Forelimb muscle (tissue), 1 donor: Measurements from ENCODE around the gene FOXO3. TPM values are rescaled to one million over a fixed set of nuclear protein-coding genes. Genes with fewer than 3 reads are reported as not detected.

Source experiments
- DNase-seq: peaks from one replicate; pipeline ENCODE4 v3.0.0-alpha.2; 2013; ENCODE audit warnings: low read depth
- polyA plus RNA-seq: library from polyadenylated mRNA; unstranded; fragments of 120-200 nt; gene quantifications from one replicate; pipeline ENCODE4 v1.2.1, GENCODE V29; 2013; ENCODE audit not compliant: insufficient read length

FOXO3 gene
- polyA plus RNA-seq, 1 donor: 30.1 TPM

DNA sequence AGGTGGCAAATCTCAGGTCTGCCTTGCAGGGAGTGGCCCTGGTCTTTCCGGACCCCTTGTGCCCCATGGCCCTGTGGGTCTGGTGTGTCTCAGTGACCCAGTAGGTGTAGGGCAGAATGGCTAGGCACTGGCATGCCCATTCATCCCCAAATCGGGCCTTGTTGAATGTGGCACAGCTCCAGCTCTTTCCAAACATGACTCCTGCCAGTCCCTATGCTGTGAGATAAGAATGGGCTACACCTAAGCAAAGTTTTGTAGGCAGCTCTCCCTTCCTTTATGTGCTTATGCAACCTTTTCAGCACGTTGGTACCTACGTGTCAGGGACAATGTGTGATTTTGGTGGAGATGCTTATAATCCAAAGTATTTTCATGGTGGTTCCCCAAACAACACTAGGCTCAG is 33.9 kb downstream of the FOXO3 start:
- no peak for DNase-seq

DNA sequence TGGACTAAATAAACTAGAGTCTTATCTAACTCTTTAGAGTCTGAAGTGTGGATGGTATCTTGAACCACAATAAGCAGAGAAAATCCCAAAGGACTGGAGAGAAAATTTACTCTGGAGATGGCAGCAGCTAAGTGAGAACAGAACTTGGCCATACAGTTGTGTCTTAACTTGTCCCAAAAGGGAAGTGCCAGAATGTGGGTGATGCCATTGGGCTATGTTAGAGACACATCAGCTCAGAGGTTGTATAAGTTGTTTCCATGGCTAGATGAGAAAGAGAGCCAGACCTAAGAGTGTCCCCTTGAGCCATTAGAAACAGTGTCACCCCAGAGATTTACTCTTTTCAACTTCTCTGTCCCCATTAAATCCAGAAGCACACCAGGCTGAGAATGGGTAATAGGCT is 36.2 kb downstream of the FOXO3 start:
- DNase-seq: no peak

DNA sequence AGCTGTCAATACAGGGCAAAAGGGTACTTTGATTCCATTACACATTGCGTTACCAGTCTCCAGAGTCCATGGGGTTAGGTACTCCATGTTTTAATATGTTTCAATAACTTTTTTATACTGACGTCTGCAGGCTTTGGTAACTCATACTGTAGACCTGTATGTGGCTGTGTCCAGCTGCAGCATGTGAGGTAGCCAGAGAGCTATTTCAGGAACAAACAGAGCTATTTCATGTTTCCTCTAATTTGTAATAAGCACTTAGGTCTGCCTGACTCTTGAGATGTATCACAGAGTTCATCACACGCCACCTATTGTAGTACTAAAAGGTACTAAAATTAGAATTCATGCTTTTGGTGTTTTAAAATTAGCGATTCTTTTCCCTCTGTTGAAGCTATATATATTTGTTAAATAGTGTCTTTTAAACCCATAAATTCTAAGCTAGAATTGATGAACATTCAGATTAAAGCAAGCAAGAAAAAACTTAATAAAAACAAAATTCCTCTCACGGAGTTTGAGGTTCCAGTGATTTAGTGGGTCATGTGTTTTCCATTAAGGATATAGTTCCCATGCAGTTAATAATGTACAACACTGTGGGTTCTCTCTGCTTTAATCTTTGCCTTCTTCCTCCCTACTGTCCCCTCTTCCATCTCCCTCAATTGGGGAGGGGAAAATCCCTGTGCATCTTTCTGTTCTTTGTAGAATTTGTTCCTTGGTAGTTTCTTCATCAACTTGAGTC is 37.0 kb downstream of the FOXO3 start:
- no peak for DNase-seq

DNA sequence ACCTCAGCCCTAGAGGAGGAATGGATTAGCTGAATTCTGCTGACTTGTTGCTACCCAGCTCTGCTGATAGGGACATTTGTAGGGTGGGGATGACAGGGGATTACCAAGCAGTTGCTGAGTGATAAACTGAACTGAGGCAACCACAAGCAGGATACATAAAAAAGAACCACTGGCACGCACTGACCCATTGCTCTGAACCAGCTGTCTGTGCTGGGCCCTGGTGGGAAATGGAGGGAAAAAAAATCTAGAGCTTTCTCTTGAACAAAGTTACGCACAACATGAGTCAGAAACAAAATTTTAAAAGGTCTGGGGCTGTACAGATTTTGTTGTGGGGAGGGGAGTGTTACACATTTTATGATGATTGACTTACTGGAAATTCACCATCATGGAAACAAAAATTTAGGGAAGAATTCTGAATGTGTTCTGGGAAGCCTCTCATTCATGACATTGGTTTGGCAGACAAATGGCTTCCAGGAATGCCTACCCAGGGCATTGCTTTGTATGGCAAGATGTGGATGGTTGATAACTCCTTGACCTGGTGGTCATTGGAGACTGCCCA is 37.7 kb downstream of the FOXO3 start:
- no peak for DNase-seq

DNA sequence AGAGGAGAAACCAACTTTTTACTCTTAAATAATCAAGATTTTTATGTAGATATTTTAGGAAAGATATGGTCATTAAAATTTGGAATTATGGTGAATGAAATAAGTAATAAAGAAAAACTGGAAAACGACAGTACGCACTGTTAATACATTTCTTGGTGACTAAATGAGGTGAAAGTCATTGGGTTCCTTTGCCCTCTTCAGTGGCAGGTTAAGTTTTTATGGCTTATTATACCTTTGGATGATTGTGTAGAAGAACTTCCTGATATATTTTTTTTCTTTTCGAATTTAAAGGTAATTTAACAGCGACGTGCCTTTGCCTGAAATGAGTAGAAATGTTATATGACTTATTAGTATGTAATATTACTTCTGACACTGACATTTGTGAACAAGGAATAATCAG is 43.4 kb downstream of the FOXO3 start:
- no peak for DNase-seq

DNA sequence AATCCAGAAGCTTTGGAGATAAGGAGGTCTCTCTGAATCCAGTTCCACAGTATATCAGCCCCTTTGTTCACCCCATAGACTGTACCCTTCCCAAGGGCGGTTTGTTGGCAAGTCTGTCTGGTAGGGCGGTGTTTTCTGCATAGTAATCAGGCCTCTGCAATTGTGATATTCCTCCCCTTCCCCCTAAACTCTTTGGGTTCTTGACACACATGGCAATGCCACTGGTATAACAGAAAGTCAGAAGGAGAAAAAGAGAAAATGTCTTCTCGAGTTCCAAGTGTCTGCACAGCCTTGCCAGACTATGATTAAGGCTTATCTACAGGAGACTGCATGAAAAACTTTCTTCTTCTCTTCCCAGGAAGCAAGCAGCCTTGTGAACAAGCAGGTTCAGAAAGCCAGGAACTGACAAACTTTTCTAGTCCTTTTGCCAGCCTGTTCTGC is 45.6 kb downstream of the FOXO3 start:
- no peak for DNase-seq

DNA sequence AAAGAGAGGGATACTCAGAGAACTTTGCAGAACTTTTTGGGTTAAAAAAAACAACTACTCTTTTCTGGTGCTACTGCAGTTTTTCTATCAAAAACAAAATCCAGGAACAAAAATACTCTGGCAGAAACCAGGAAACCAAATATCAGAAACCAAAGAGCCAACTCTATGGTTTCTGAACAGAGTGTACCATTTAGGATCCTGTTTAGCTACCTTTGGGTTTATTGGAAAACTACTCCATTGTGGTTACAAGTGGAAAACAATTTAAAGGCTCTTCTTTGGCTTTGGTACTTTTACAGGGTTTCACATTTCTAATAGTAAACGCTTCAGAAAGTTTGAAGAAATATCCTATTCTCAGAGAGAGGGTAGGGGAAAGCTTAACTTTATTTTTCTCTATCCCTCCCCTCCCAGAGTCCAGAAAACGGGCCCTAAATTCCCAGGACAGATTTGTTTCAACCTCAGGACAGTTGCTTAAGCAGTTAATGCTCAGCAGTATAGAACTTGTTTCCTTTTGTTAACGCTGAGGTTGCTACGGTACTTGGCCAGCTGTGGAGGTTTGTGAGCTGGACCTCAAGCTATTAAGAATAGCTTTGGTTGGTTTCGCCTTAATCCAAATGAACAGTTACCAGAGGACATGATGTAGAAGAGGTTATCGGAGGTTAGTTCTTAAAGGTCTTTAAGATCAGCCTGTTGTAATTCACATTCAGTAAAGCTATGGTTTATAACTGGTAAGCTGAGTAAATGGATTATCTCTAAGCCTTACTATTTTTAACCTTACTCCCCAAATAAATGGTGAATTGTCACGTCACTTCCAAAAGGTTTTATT is 47.9 kb downstream of the FOXO3 start:
- DNase-seq: no peak

DNA sequence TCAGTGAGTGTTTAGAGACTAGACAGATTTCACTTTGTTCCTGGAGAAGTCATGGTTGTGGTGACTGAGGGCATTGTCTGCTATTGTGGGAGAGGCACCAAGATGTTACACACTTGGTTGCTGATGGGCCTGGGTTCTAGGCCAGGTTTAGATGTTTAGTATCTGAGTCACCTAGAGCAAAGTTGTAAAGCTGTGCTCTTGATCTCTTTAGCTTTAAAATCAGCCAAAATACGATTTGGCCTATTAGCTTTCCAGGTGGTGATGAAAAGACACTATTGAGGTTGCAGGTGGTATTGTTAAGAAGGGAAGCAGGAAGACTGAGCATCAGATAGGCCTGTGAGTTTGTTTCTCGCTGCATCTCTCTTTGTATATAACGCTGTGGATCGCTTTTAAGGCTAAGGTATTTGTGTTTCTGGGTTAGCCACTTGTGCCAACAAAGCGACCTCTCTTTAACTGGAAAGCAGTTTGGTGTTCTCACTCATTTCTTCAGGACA is 48.6 kb downstream of the FOXO3 start:
- no peak for DNase-seq

DNA sequence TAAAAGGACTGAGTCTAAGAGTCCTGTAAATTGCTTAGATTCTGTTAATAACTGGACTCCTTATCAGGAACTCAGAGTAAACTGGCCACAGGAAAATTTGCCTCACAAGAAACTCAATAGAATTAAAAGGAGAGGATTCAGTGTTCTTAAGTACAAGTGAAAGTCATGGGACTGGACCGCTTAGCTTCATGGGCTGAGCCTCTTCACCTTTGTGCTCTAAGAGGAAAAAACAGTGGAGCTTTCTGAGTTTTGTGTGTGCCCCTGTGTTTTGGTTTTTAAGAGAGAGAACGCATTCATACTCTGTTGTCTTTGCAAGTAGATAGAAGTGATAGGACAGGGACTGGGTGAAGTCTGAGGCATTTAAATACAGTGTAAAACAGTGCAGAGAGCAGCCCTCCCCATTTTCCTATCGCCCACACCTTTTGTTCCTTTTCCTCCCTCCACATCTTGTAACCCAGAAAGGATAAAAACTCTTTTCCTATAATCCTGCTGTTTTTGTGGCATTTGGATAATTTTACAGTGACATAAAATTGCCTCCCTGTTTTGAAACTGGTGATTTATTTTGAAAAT is 49.6 kb downstream of the FOXO3 start:
- no peak for DNase-seq

DNA sequence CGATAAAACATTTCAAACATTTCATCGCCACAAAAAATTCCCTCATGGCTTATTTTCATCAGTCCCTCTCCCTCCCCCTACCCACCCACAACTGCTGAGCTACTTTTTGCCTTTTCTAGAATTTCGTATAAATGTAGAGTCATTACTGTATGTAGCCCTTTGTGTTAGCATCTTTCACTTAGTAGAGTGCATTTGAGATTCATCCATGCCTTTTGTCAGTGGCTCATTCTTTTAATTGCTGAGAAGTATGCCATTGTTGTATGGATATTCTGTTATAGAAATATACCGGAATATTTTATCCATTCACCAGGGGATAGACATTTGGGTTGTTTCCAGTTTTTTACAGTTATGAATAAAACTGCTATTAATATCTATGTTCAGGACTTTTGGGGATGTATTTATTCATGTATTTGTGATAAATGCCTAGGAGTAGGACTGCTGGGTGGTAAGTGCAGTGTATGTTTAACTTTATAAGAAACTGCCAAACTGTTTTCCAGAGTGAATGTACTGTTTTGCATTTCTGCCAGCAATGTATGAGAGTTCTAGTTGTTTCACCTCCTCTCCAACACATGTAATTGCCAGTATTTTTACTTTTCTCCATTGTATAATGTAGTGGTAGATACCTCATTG is 50.4 kb downstream of the FOXO3 start:
- no peak for DNase-seq

DNA sequence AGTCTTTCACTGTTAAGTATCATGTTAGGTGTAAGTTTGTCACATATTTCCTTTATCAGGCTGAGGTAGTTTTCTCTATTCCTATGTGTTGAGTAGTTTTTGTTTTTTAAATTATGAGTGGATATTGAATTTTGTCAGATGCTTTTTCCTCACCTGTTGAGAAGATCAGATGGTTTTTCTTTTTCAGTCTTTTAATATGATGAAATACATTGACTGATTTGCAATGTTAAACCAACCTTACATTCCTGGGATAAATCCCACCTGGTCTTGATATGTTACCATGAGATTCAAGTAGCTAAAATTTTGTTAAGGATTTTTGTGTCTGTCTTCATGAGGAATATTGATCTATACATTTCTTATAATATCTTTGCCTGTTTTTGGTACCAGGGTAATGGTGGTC is 52.1 kb downstream of the FOXO3 start:
- DNase-seq: no peak

DNA sequence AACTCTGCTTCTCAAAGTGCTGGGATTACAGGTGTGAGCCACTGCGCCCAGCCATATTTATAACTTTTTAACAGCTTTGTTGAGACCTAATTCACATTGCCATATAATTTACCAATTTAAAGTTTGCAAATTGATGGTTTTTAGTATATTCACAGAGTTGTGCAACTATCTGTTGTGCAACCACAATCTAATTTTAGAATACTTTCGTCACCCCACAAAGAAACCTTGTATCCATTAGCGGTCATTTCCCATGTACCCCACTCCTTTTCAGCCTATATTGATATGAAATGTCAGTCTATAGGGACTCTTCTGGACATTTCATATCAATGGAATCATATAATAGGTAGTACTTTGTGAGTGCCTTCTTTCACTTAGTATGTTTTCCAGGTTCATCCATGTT is 55.8 kb downstream of the FOXO3 start:
- no peak for DNase-seq

DNA sequence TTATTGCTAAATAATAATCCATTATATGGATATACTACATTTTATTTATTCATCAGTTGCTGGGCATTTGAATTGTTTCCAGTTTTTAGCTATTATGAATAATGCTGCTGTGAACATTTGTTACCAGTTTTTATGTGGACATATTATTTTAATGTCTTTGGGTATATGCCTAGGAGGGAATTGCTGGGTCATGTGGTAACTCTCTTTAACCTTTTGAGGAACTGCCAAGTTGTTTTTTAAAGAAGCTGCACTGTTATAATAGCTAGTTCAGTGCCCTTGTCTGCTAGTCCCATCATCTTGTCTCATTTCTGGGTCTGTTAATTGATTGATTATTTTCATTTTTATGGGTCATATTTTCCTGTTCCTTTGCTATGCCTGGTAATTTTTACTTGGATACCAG is 56.3 kb downstream of the FOXO3 start:
- DNase-seq: no peak

DNA sequence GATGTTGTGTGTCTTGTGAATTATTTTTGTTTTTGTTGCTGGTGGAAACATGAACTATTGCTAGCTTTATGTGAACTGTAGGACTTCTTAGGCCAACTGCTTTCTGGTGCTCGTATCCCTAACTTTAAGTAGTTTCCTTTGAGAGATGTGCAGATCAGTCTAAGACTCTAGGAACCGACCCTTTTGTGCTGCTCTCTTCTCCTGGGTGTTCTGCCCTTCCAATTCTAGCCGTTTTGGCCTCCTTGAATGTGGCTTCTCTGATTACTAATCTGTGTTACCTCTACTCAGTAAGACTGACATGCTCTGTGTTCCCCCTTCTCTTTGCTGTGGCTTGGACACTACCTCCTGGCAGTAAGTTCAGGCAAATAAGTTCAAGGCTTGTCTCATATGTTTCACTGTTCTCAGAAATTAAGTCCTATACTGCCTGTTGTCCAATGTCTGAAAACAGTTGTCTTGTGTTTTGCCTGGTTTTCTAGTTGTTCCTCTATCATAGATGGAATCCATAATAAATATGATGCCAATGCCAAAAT is 58.0 kb downstream of the FOXO3 start:
- DNase-seq: no peak

DNA sequence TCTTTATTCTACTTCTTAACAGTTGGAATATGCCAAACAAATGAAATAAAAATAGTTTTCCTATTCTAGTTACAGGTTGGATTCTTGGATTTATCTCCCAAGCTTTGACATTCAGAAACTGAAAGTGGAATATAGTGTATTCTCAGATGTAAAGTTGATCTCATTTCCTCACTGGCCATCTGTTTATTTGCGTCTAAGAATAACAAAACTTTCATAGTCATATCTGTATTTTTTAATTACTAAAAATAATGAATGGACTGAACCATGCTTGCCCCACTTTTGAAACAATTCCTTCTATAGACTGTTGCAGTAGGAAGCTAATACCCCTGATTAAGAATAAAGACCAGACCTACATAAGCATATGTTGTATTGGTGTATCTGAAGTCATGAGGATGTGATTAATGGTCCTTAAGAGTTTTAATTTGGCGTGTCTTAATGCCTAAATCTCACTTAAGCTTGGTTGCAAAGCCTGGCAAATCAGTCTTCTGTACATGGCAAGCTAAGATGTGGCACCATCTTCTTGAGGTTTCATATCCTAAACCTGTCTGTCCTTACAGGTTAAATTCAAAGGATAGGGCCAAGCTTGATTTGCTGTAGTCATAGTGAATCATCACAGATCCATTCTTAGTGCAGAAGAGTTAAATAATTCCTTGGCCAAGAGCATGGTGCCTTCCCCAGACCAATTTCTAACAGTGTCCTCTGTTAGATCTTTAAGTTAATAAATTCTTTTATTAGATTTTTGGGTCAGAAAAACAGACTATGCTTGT is 58.9 kb downstream of the FOXO3 start:
- no peak for DNase-seq

DNA sequence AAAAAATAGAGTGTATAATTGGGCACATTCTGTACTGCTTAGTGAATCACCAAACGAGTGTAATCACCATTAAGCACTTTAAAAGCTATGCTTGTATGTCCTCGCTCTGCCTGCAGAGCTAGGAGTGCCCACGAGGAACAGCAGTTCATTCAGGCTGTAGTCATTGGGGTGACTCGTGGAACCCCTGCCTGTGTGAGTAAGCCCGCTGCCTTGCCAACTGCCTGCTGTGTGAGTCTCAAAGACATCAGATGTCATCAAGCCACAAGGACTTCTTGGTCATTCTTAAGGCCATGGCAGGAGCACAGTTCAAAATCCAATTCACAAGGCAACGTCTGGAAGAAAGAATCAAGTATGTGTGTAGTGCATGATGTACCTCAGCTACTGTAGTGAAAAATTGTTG is 60.4 kb downstream of the FOXO3 start:
- DNase-seq: no peak

DNA sequence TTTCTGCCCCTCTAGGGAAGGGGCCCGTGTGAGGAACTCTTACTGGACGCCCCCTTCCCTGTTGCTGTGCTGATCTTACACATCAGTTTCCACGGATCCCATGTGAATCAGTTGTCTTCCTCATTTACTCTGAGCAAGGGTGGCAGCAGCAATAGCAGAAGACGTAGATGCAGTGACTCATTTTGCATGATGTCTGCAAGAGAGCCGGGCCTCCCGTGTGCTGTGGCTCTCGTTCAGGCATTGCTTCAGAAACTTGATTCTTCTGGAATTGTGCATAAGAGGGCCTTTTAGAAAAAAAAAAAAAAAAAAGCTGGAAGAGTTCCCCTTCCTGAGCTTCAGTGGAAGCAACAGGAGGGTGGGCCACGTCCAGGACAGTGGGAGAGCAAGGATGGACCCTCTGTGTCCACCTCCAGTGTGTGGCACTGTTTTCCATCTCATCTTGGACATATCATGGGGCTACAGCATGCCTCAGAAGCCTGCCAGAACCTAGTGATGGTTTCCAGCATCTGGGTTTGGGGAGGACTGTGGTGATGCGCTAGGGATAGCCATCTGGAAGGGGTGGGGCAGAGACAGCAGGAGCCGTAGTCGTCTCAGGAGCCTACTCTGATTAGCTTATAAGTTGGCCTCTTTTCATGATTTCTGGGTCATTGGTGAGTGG is 62.1 kb downstream of the FOXO3 start:
- peak; percentile 35 for DNase-seq

DNA sequence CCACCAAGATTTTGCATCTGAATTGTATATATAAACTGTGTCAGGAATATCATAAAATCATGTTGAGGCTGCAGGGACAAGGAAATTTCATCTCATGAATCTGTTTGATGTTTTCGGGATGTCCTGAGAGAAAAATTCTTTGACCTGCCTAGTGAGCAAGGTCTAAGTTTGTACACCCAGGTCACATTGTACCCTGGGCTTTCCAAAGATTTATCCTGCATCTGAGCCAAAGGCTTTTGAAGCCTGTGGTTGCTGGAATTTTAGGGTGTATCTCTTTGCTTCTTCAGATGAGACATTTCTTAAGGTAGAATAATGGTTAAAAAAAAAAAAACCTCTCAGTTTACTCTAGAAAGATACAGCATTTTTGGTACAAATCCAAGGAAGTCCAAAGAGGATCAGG is 63.3 kb downstream of the FOXO3 start:
- DNase-seq: no peak

DNA sequence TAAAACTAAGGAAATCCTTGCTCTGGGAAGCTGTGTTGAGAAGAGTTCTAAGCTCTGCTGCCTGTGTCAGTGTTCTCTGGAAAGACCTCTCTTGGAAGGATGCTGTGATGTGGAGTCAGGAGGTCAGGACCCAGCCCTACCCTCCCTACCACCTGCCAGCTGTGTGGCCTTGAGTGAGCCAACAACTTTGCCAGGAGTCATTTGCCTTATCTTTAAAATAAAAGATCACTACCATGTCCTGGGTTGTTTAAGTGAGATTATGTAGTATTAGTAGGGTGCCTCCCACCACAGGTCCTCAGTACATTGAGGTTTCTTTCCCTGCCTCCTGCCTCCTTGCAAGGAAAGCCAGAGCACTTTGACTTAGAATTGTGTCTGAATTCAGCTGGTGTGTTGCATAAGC is 64.9 kb downstream of the FOXO3 start:
- no peak for DNase-seq

DNA sequence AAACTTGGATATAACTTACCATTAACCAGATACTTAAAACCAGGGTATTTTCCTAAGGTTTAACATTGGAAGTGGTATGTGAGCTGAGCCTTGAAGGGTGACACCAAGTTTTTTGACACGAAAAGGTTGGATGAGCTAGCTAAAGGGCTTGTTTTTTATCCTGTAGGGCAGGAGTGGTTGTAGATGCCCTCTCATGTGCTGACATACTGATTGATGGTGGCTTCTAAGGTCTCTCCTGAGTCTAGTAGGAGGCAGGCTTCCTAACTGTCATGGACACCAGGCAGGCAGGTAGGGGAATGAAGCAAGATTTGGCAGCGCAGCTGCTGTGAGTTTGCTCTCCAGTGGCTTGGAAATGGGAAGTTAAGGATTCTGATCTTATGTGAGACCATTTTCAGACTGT is 66.1 kb downstream of the FOXO3 start:
- no peak for DNase-seq
